Vagina (tissue), 2 donors: ENCODE measurements around the gene PSTPIP2. TPM values are rescaled to one million over a fixed set of nuclear protein-coding genes. Genes with fewer than 3 reads are reported as not detected.

Experiments
- DNase-seq, 2 donors: peaks; one replicate each; pipeline ENCODE4 v3.0.0-alpha.2; 2017; ENCODE audit errors: extremely low spot score in 2 of 2
- H3K27ac ChIP-seq: fragments of 200-600 bp; sonication (generic); one replicate; pipeline ENCODE4 v1.5.1; 2019
- H3K27me3 ChIP-seq: fragments of 200-600 bp; sonication (generic); one replicate; pipeline ENCODE4 v1.5.1; 2019
- H3K36me3 ChIP-seq, 2 donors: fragments of 200-600 bp; sonication (generic); one replicate each; pipeline ENCODE4 v1.5.1; 2017 to 2019
- H3K4me1 ChIP-seq: fragments of 200-600 bp; sonication (generic); one replicate; pipeline ENCODE4 v1.5.1; 2019
- H3K4me3 ChIP-seq, 2 donors: fragments of 200-600 bp; sonication (generic); 1 replicate in 1 of 2; 2 replicates in 1 of 2; pipeline ENCODE4 v1.5.1; 2016 to 2019
- H3K9me3 ChIP-seq: fragments of 200-600 bp; sonication (generic); one replicate; pipeline ENCODE4 v1.5.1; 2019
- POLR2A ChIP-seq, 2 donors: fragments of 450-650 bp; IDR thresholded peaks; one replicate each; pipeline ENCODE4 v1.6.1; 2017; ENCODE audit warnings: antibody characterized with exemption in 2 of 2, mild to moderate bottlenecking in 2 of 2, moderate library complexity in 2 of 2
- POLR2AphosphoS5 ChIP-seq, 2 donors: sonication (generic); formaldehyde crosslinking; IDR thresholded peaks; one replicate each; pipeline ENCODE4 v1.9.0; 2017; ENCODE audit warnings: antibody characterized with exemption in 2 of 2, mild to moderate bottlenecking in 2 of 2, low read depth in 1 of 2; ENCODE audit not compliant: insufficient read depth in 1 of 2
- intact Hi-C: fragments of 100-400 bp; cut with DNase I; formaldehyde crosslinking; loops from one replicate; pipeline ENCODE4 v1.15.1; 2023
- total RNA-seq: library from RNA; depleted of rRNA; stranded (reverse); fragments of >200 nt; gene quantifications from one replicate; pipeline ENCODE4 v1.2.3, GENCODE V29; 2016
- TF ChIP-seq, protein P1 (sequence below), 3 experiments: fragments of 450-650 bp in 2 of 3; fragments of 200-600 bp in 1 of 3; sonication (generic) in 1 of 3; IDR thresholded peaks; one replicate each; pipeline ENCODE4 v1.5.1; 2017 to 2019; ENCODE audit warnings: antibody characterized with exemption in 3 of 3, mild to moderate bottlenecking in 2 of 3, moderate library complexity in 2 of 3

PSTPIP2 gene
- total RNA-seq, 1 donor from 2014 or later: 9.1 TPM

GRCh38 chr18:46001074-46001473 lies 71.0 kb downstream of the PSTPIP2 start:
- Histone ChIP-seq H3K27me3 (no peaks in the 10 kb centered on the region), H3K9me3 (no peaks in the 10 kb centered on the region), H3K27ac (no peak overlapping the region), H3K4me1 (no peaks in the 10 kb centered on the region), H3K36me3 (no peaks in the 10 kb centered on the region), H3K4me3 (no peak overlapping the region)
- TF ChIP-seq POLR2AphosphoS5 (IDR thresholded peaks at IDR 0.05; ENCODE audit: insufficient read depth in 1 of 2, low read depth in 1 of 2): no peak
- DNase-seq: no peak
- intact Hi-C loops: no loop called here

DNA sequence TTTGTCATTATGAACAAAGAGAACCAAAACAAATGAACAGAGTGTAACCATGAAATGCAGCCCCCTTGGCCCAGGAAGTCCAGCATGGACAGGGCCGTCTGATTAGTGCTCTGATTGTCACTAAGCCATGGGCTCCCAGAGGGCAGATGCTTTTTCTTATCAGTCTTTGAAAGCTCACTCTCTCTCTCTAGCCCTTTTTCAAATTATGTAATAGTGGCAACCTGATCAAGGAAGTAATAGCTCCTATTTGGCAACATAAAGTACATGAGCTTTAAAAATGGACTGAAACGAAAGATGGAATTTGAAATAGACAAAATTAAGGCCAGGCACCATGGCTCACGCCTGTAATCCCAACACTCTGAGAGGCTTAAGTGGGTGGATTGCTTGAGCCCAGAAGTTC lies 72.5 kb downstream of the PSTPIP2 start:
- no peaks in the 10 kb centered on the region for H3K4me1 ChIP-seq
- H3K9me3 ChIP-seq: no peaks in the 10 kb centered on the region
- no peak overlapping the region for H3K4me3 ChIP-seq
- DNase-seq: peak in 1 of 2 donors; percentile 22
- H3K27ac ChIP-seq: no peak overlapping the region
- no peaks in the 10 kb centered on the region for H3K27me3 ChIP-seq
- no peaks in the 10 kb centered on the region for H3K36me3 ChIP-seq
- intact Hi-C loops: loop anchor here (10.0 kb wide), 1 partner anchor 55 kb away; no protein-coding TSS in a partner anchor
- no peak for TF ChIP-seq POLR2AphosphoS5 (IDR thresholded peaks at IDR 0.05; ENCODE audit: insufficient read depth in 1 of 2, low read depth in 1 of 2)
- no peak for TF ChIP-seq POLR2A (IDR thresholded peaks at IDR 0.05)
- TF ChIP-seq, protein P1, sequence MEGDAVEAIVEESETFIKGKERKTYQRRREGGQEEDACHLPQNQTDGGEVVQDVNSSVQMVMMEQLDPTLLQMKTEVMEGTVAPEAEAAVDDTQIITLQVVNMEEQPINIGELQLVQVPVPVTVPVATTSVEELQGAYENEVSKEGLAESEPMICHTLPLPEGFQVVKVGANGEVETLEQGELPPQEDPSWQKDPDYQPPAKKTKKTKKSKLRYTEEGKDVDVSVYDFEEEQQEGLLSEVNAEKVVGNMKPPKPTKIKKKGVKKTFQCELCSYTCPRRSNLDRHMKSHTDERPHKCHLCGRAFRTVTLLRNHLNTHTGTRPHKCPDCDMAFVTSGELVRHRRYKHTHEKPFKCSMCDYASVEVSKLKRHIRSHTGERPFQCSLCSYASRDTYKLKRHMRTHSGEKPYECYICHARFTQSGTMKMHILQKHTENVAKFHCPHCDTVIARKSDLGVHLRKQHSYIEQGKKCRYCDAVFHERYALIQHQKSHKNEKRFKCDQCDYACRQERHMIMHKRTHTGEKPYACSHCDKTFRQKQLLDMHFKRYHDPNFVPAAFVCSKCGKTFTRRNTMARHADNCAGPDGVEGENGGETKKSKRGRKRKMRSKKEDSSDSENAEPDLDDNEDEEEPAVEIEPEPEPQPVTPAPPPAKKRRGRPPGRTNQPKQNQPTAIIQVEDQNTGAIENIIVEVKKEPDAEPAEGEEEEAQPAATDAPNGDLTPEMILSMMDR (IDR thresholded peaks at IDR 0.05): no peak

GRCh38 chr18:45998244-45998643 lies 73.8 kb downstream of the PSTPIP2 start:
- no peaks in the 10 kb centered on the region for H3K36me3 ChIP-seq
- no peaks in the 10 kb centered on the region for H3K4me1 ChIP-seq
- intact Hi-C loops: loop anchor here (10.0 kb wide), 1 partner anchor 57 kb away; no protein-coding TSS in a partner anchor
- no peak overlapping the region for H3K4me3 ChIP-seq
- H3K27me3 ChIP-seq: no peaks in the 10 kb centered on the region
- H3K27ac ChIP-seq: no peak overlapping the region
- DNase-seq: peak in 1 of 2 donors; percentile 34
- TF ChIP-seq POLR2A (IDR thresholded peaks at IDR 0.05): no peak
- TF ChIP-seq, protein P1 (IDR thresholded peaks at IDR 0.05): no peak
- TF ChIP-seq POLR2AphosphoS5 (IDR thresholded peaks at IDR 0.05; ENCODE audit: insufficient read depth in 1 of 2, low read depth in 1 of 2): no peak
- H3K9me3 ChIP-seq: no peaks in the 10 kb centered on the region

DNA sequence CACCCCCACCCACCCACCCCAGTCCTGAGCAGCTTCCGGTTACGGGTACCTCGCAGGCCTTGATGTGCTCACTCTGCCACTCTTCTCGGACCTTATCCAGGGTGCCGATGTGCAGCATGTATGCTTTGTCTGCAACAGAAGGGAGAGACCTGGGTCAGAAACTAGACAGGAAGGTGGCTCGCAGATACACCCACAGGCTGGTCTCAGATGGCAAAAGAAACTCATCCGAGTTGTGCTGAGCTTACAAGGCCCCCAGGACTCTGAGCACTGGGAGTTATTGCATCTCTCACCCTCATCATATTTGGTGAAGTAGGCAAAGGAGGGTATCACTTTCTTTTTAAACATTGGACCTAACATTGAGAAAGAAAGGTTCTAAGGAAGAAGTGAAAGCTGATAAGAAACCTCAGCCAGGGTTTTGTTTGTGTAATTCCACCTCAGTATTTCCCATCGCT lies 74.3 kb downstream of the PSTPIP2 start:
- Histone ChIP-seq H3K9me3 (no peaks in the 10 kb centered on the region), H3K27me3 (no peaks in the 10 kb centered on the region), H3K36me3 (no peaks in the 10 kb centered on the region), H3K27ac (no peak overlapping the region), H3K4me3 (no peak overlapping the region), H3K4me1 (no peaks in the 10 kb centered on the region)
- intact Hi-C loops: loop anchor here (10.0 kb wide), 1 partner anchor 57 kb away; no protein-coding TSS in a partner anchor
- peak in 1 of 2 donors; percentile 34 for DNase-seq
- TF ChIP-seq POLR2A (IDR thresholded peaks at IDR 0.05) (no peak), POLR2AphosphoS5 (IDR thresholded peaks at IDR 0.05; ENCODE audit: insufficient read depth in 1 of 2, low read depth in 1 of 2) (no peak)
- TF ChIP-seq, protein P1 (IDR thresholded peaks at IDR 0.05): no peak

GRCh38 chr18:45995461-45995860 lies 76.6 kb downstream of the PSTPIP2 start:
- Histone ChIP-seq H3K36me3 (no peaks in the 10 kb centered on the region), H3K27ac (no peak overlapping the region), H3K4me3 (no peak overlapping the region), H3K27me3 (no peaks in the 10 kb centered on the region), H3K4me1 (no peaks in the 10 kb centered on the region), H3K9me3 (no peaks in the 10 kb centered on the region)
- intact Hi-C loops: loop anchor here (10.0 kb wide), 1 partner anchor 59 kb away; no protein-coding TSS in a partner anchor
- TF ChIP-seq POLR2AphosphoS5 (IDR thresholded peaks at IDR 0.05; ENCODE audit: insufficient read depth in 1 of 2, low read depth in 1 of 2): no peak
- TF ChIP-seq, protein P1 (IDR thresholded peaks at IDR 0.05): no peak
- no peak for TF ChIP-seq POLR2A (IDR thresholded peaks at IDR 0.05)
- DNase-seq: peak in 1 of 2 donors; percentile 25
